ENCODE data around the gene FAM156A.
A peak's percentile ranks its signal among the peaks of the same experiment; 100 is the strongest.
"Not testable (repeated sequence)": the region's sequence is repeated elsewhere in the genome, so short reads cannot be mapped to it uniquely, and the experiment has no call there.

FAM156A gene, protein sequence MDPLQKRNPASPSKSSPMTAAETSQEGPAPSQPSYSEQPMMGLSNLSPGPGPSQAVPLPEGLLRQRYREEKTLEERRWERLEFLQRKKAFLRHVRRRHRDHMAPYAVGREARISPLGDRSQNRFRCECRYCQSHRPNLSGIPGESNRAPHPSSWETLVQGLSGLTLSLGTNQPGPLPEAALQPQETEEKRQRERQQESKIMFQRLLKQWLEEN

DNA sequence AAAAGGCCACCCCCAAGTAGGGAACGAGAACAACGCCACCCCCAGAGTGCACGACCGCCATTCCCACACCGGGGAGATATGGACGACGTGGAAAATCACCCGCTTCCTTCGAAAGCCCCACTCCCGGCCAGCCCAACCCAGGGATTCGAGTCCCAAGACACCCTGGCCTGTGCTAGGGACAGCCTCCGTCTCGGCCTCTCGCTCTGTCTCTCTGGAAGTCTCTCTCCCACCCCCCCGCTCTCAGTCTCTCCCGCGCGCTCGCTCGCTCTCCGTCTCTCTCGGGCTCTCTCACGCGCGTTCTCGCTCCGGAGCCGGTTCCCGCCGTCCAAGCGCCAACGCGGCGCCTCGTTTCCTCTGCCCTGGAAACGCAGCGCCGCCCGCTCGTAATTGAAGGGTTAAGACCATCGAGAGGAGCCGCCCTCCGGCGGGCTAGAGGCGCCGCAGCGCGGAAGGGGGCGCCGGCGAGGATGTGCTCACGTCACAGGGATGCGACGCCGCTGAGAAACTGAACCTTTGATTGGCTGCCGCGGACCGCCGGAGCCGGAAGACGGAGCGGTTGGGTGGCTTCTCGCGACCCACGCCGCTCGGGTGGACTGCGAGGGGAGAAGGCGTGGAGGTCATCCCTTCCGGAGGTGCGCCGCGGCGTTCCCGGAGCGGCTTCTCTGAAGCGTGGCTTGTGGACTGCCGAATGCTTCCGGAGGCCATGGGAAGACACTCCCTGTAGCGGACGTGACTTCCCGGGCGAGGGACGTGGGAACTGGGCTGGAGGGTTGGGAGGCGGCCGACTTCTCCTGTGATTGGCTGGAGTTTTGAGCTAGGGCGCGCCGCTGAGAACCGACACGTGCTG lies at the start of gene FAM156A:
TSS of gene FAM156A (minus strand) at position 406 of the 847 bp plus-strand sequence. CDS start 9,930 bp downstream, outside the sequence.
- not testable (repeated sequence) for DNase-seq

DNA sequence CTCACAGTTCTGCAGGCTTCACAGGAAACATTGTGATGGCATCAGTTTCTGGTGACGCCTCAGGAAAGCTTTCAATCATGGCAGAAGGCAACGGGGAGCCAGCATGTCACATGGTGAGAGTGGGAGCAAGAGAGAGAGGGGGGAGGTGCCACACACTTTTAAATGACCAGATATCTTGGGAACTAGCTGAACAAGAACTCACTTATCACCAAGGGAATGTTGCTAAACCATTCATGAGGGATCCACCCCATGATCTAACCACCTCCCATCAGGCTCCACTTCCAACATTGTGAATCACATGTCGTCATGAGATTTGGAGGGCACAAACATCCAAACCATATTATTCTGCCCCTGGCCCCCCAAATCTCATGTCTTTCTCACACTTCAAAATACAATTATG lies 47.0 kb upstream of the FAM156A start:
- DNase-seq, result no peak

DNA sequence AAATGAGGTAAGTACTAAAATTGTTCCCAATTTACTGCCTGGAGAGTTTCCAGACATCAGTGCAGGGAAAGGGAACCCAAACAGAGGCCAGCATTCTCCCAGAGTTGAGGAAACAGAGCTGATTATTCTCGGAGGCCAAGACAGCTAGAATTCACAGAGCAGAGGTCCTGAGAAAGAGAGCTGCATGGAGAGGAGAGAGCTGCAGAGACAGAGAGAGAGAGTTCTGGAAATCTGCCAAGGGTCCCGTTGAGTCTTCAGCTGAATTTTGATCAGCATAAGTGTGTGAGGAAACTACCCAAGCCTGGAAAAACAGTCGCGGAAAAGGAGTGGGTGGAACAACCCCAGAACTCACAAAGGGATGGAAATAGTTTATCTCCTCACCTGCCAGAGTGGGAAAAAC lies 46.5 kb upstream of the FAM156A start:
- DNase-seq, result no peak

DNA sequence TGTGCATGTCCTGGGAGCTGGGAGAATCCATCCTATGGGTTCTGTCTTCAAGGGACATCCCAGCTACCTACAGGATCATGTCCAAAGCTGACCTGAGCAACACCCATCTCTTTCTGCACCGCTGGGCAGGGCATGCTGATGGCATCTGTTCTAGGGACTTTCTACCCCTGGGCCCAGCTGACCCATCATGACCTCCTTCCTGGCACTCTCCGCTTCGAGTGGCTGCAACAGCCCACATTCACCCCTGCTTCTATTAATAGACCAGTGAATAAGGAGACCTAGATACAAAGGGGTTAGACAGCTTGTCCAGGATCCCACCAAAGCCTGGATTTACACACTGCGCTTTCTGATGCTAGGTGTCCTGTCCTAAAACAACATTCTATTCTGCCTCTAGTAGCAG lies 45.7 kb upstream of the FAM156A start:
- DNase-seq, result no peak

DNA sequence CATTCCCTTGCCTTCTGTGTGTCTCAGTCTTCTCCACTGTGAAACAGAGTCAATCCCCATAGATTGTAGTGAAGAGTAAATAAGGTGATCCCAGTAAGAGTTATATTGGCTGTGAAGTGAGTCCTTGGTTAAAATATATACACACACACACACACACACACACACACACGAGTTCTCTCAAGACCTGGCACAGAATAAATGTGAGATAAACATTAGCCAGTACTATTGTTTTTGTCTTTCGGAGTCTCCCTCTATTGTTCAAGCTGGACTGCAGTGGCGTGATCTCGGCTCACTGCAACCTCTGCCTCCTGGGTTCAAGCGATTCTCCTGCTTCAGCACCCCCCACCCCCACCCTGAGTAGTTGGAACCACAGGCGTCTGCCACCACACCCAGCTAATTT lies 44.8 kb upstream of the FAM156A start:
- no peak for DNase-seq

DNA sequence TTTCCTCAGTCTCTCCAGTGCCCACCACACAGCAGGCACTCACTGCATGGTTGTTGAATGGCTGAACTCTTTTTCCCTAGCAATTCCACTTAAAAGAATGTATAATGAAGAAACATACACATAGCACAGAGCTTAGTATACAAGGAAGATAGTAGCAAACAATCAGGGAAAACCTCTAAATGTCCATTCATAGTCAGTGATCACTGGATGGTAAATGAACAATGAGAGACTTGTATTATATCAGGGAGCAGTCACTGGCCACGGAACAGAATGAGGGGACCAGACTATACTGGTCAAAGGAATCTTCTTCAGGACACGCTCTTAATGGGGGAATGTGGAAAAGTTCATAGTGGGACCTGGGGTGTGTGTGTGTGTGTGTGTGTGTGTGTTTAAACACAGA lies 43.6 kb upstream of the FAM156A start:
- DNase-seq, result no peak

DNA sequence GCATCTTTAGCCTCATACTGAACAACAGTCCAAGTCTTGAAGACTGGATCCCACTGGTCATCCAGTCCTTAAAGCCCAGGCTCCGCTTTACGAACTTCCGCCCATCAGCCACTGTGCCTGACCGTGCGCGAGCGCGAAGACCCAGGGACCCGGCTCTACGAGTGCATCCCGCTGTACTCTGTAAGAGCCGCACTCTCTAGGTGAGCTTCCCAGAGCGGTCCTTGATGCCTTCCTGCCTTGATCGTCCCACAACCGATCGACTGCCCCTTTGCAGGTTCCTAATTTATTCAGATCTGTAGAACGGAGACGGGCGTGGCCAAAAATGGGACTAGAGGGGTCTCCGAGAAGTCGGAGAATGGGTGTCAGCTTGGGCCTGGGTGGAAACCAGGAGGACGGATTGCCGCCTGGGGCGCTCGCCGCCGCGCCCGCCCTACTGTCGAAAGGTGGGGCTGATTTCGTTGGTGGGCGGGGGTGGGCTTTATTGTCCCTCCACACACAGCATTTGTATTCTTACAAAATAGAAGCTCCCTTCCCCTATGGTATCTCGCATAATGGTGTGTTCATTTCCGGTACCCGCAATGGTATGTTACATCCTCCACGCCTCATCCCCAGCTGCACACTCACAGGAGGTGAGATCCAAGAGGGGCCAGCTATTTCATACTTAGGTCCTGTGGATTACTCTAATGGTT lies 42.3 kb upstream of the FAM156A start:
- no peak for DNase-seq

DNA sequence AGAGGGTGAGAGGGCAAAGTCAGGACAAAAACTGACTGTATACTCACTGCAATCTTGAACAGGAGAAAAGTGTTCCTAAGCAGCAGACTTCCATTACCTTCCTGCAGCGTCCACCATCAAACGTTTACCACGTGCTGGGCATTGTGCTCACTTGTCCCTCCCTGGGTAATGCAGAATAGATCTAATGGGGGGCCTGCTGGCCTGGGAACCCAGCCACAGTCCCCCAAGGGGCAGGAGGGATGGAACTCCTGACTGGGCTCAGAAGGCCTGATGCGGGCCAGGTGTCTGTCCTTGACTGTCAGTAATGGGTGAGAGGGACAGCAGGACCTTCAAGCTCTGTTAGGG lies 37.6 kb upstream of the FAM156A start:
- DNase-seq, result no peak

DNA sequence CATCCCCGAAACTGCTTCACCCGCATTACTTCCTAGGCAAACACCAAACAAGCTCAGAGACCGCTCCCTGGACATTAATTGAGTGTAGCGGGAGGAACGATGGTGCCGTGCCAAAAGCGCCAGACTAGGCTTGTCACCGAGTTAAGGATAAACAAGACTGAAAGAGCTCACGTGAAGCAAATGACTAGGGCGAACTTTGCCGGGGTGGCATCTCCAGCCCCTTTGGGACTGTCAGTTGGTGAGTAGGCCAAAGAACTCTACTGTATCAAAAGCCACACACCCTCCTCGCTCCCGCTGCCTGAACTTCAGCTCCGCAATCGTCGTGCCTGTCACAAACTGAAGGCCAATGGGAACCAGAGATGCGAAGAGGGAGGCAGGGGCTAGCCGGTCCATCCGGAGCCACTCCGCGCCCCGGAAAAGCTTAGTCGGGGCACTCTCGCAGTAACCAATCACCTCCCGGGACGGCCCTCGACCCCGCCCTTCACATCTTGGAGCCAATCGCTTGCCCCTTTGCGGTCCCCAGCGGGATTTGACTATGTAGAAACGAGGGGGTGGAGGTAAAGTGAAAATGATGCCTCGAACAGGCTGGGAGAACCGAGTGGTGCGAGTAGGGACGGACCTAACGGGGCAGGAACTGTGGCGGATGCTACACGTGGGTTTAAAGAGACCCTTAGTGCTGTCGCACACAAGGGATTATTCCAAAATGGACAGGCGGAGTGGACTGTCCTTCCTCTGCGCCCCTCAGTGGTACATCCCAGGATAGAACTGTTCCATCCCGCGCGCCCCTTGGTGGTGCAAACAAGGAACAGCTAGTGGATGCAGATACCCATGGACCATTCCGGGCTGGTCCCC lies 37.0 kb upstream of the FAM156A start:
- DNase-seq, result peak; percentile 81

DNA sequence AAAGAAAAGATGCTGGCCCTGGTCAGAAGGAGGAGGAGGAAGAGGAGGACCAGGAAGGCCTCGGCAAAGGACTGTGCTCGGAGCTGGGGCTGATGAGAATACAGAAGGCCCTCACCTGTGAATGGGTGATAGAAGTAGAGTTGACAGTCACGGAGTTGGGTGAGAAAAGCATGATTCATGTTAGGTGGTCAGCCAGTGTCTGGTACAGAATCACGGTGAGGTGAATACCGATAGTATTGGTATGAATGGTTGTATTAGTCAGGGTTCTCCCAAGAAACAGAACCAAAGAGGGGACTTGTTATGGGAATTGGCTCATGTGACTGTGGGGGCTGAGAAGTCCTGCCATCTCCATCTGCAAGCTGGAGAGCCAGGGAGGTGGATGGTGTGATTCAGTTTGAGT lies 32.5 kb upstream of the FAM156A start:
- no peak for DNase-seq

DNA sequence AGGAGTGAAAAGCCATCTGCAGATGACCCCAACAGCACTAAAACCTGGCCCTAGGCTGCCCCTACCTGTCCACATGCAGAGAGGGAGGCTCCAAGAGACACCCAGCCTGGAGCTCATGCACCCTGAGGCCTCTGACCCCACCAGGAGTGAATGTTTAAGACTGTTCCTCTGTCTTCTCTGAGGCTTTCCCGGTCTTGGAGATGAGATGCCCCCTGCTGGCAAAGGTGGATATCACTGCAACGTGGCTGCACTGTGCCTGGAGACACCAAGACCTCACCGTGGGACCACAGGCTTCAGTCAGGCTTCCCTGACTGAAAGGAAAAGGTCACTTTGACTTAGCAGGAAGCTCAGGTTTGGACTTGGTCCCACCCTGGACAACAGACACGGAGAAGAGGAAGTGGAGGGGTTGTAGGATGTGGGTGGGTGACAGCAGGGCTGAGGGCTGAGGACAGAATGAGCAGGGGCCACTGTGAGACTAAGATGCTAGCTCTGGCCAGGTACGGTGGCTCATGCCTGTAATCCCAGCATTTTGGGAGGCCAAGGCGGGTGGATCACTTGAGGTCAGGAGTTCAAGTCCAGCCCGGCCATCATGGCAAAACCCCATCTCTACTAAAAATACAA lies 31.8 kb upstream of the FAM156A start:
- DNase-seq, result peak; percentile 27

DNA sequence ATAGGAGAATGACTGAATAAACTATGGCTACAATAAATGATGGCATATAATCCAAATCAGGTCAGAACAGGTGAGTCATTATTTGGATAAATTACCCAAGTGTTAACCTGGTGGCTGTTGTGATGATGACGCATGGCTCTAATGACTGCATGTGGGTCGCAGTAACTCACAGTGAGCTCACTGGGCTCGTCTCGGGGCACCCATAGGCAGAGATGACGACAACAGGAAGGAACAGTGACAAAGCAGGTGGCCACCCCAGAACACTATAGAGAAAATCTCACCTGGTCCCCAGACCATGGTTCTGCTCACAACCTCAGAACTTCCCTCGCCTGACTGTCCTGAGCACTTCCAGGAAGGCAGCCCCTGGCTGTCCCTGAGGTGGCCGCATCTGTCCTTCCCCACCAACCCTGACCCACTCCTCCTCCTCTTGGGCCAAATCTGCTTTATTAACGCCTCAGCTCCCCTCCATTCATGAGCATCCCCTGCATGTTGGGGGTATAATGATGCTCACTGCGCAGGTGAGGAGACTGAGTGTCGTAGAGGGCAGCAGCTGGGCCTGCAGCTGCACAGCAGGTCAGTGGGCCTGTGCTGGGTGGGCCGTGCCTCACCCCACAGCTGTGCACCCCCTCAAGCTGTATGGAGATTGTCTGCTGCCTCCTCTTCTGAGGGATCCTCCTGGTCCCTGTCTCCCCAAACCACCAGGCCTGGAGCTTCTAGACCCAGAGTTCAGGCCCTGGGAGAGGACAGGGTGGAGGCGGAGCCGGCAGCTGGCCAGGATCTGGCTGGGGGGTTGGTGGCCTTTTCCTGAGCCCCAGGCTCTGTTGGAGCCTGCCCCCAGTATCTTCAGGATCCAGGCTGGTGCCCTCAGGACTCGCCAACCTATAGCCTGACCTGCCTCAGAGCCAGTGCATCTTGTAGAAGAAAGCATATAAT lies 30.9 kb upstream of the FAM156A start:
- DNase-seq, result no peak

DNA sequence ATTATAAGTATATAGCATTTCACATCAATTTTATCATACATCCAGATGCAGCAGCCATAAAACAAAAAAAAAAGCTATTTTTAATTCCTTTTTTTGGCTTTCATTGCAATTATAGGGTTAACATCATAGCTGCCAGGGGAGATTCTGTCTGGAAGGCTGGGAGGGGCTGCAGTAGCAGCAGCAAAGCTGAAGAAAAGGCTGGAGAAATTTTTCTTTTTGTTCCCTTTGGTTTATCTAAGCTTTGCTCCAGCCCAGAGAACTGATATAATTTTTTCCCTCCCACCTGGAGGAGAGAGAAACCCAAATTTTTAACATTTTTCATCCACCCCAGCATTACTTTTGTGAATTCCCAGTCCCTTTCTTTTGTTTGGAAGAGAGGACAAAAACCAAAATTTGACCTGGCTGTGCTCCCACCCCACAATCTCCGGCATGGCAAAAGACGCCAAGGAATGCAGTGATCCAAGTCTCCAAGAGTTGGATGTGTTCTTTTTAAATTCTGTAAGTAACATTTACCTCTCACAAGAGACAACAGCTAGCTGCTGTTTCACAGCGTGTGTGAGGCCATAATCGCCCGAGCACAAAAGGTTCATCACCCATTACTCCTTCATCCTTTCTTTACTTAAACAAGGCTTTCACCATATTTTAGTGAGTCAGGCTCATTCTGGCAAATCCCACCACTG lies 25.1 kb upstream of the FAM156A start:
- DNase-seq, result no peak

DNA sequence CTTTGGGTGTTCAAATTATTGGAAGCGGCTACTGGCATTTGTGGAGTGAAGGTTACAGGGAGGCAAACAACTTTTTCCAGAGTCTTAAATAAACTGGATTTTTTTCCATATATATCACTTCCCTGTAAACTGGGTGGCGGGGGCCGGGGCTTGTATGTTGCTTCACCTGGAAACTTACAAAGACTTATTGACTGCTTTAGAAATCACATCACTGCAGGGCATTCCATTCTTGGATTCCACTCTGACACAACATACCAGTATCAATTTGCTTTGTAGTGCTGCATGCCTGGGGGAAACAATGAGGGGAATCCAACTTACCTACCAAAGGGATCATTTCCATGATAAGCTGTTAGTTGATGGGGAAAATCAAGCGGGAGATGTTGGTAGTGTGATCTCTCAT lies 21.7 kb upstream of the FAM156A start:
- no peak for DNase-seq

DNA sequence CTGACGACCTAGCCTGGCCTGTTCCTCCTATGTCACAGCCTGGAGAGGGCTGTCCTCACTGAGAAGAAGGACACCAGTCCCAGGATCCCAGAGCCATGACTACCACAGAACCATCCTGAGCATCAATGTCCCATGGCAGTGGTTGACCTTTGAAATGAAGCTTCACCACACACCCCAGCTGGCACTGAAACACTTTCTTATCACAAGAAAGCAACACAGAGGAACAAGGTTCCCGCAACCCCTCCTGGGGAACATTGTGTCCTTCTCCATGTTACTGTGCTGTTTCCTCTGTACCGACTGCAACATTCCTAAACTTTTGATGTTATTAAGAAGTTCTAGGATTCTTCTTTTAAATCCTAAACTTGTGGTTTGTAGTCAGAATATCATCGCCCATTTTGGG lies 21.2 kb upstream of the FAM156A start:
- no peak for DNase-seq

DNA sequence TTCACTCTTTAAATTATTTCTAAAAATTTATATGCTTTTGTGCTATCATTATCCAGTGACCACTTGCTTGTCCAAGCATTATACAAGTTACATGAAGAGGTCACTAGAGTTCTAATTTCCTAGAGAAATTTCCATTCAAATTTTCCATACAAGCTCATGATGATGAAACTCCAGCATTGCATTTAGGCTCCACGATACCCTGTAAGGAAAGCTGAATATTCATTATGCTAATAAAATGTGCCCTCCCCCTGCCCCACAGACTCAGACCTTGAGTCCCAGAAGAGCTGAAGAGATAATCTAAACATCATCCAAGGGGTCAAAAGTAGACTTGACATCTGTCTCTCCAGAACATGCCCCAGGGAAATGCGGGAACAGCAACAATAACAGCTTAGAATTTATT lies 19.6 kb upstream of the FAM156A start:
- DNase-seq, result no peak

DNA sequence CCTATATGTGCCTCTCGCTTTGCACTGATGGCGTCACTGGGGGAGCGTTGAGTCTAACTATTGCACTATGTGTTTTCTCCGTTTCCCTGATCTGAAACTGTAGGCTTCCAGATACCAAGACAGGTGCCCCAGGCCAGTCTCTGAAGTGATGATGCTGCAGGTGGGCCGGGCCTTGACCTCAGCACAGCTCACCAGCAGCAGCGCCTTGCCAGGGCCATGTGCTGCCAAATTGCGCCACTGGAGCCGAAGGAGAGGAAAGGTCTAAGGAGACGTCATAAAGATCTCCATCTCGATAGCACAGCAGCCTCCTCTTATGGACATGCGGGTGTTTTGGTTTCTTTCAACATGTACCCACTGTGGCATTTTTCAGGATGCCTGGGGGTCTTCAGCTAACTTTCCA lies 17.3 kb upstream of the FAM156A start:
- not testable (repeated sequence) for DNase-seq

DNA sequence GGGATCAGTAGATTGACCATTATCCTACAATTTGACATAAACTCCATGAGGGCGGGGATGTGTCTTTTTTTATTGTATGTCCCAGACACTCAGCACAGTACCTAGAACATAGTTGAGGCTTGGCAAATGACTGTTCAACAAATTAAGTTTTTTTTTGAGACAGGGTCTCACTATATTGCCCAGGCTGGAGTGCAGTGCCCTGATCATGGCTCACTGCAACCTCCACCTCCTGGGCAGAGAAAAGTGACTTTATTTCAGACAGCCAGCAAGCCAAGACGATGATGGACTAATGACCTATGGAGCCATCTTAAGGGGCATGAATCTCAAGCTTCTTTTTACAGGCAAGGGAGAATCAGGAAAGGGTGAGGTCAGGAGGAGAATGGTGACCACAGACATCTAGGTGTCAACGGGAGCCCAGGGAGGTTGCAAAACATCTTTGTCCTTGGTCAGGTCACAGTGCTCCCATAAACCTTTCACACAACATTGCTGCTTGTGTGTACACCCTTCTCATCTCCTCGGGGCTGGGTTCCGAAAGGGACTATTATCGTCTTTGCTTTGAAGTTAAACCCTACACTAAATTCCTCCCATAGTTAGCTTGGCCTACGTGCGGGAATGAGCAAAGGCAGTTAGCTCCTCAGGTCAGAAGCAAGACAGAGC lies 16.1 kb upstream of the FAM156A start:
- DNase-seq, result not testable (repeated sequence)

DNA sequence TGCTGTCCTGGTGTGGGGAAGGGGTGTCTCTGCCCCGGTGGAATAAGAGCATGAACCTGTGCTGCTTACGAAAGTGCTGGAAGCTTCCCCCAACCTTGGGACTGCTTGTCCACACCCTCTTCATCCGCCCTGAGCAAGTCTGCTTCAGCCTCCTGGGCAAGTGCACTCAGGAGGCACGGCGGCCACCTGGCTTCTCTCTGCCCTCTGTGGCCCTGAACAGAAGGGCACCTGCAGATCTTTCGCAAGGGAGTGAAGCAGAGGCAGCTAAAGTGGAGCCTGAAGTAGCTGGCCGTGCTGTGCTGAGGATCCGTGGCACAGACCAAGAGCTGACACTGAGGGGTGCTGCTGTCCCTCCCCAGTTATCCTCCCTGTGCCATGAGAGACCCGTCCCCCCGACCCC lies 9.6 kb upstream of the FAM156A start:
- DNase-seq, result not testable (repeated sequence)

Data from kidney glomerular epithelial cell (primary cell).